ENCODE measurements around the gene CACNG1.

The CACNG1 gene

GRCh38 chr17:67044016-67044772 lies at the start of gene CACNG1:
CACNG1 (plus strand) TSS chr17:67044554; CDS start chr17:67044661, 107 bp downstream.
- no peak for DNase-seq

GRCh38 chr17:66994930-66995535 lies 49.3 kb upstream of the CACNG1 start:
- no peak for DNase-seq

GRCh38 chr17:66995944-66996343 lies 48.4 kb upstream of the CACNG1 start:
- DNase-seq, result no peak

GRCh38 chr17:66996926-66997325 lies 47.4 kb upstream of the CACNG1 start:
- no peak for DNase-seq

GRCh38 chr17:67003231-67003630 lies 41.1 kb upstream of the CACNG1 start:
- no peak for DNase-seq

GRCh38 chr17:67004181-67004580 lies 40.2 kb upstream of the CACNG1 start:
- DNase-seq, result no peak

- no peak for DNase-seq
These were observed 37.1 kb upstream of the CACNG1 start for GRCh38 chr17:67007266-67007665.

GRCh38 chr17:67008101-67008500 lies 36.3 kb upstream of the CACNG1 start:
- no peak for DNase-seq

GRCh38 chr17:67011527-67012175 lies 32.7 kb upstream of the CACNG1 start:
- no peak for DNase-seq

- DNase-seq, result no peak
These were observed 30.5 kb upstream of the CACNG1 start for GRCh38 chr17:67013891-67014290.

- no peak for DNase-seq
These were observed 29.4 kb upstream of the CACNG1 start for GRCh38 chr17:67015001-67015400.

- DNase-seq, result no peak
These were observed 28.2 kb upstream of the CACNG1 start for GRCh38 chr17:67016039-67016762.

GRCh38 chr17:67017910-67018309 lies 26.4 kb upstream of the CACNG1 start:
- no peak for DNase-seq

- DNase-seq, result no peak
These were observed 25.6 kb upstream of the CACNG1 start for GRCh38 chr17:67018471-67019434.

- DNase-seq, result no peak
These were observed 24.5 kb upstream of the CACNG1 start for GRCh38 chr17:67019809-67020208.

- DNase-seq, result no peak
These were observed 24.0 kb upstream of the CACNG1 start for GRCh38 chr17:67020293-67020766.

- DNase-seq, result no peak
These were observed 23.2 kb upstream of the CACNG1 start for GRCh38 chr17:67021196-67021595.

- no peak for DNase-seq
These were observed 22.5 kb upstream of the CACNG1 start for GRCh38 chr17:67021743-67022450.

- no peak for DNase-seq
These were observed 21.9 kb upstream of the CACNG1 start for GRCh38 chr17:67022451-67022810.

- no peak for DNase-seq
These were observed 19.6 kb upstream of the CACNG1 start for GRCh38 chr17:67024736-67025135.

- DNase-seq, result no peak
These were observed 19.1 kb upstream of the CACNG1 start for GRCh38 chr17:67025216-67025792.
